GM10266 (cell line): ENCODE data around the gene DYNC2I2.

Experiments
- DNase-seq: peaks from one replicate; pipeline ENCODE4 v3.0.0; 2012; ENCODE audit errors: extremely low spot score
- CTCF ChIP-seq: IDR thresholded peaks from 2 replicates; pipeline ENCODE4 v1.5.1; 2012; ENCODE audit warnings: mild to moderate bottlenecking, low read depth; ENCODE audit not compliant: control insufficient read depth, insufficient read depth; ENCODE audit errors: missing control alignments

The DYNC2I2 gene

GRCh38 chr9:128628471-128629048 is 28.1 kb downstream of the DYNC2I2 start:
- DNase-seq, result no peak
- no peak for TF ChIP-seq CTCF

GRCh38 chr9:128627906-128628305 is 28.7 kb downstream of the DYNC2I2 start:
- no peak for DNase-seq
- TF ChIP-seq CTCF, result no peak

- no peak for TF ChIP-seq CTCF
- DNase-seq, result no peak
These were observed 29.4 kb downstream of the DYNC2I2 start for GRCh38 chr9:128627127-128627715.

- DNase-seq, result no peak
- no peak for TF ChIP-seq CTCF
These were observed 30.5 kb downstream of the DYNC2I2 start for GRCh38 chr9:128626181-128626580.

- DNase-seq, result no peak
- no peak for TF ChIP-seq CTCF
These were observed 31.1 kb downstream of the DYNC2I2 start for GRCh38 chr9:128625391-128626146.

GRCh38 chr9:128624566-128624965 is 32.1 kb downstream of the DYNC2I2 start:
- no peak for DNase-seq
- TF ChIP-seq CTCF, result no peak

GRCh38 chr9:128621730-128622455 is 34.8 kb downstream of the DYNC2I2 start:
- no peak for DNase-seq

More at GRCh38 chr9:128621730-128622455, 34.8 kb downstream of the DYNC2I2 start:
- TF ChIP-seq CTCF, result no peak
